Aorta (tissue), 5 donors: ENCODE data around the gene PPIL6. TPM values are rescaled to one million over a fixed set of nuclear protein-coding genes. Genes with fewer than 3 reads are reported as not detected.
"Not testable (repeated sequence)": the region's sequence is repeated elsewhere in the genome, so short reads cannot be mapped to it uniquely, and the experiment has no call there.

ENCODE experiments used
- ATAC-seq: fragments of 200-7000 bp; cut with Tn5 transposase; one replicate; pipeline ENCODE4 v1.9.1; 2022; ENCODE audit warnings: moderate library complexity; ENCODE audit not compliant: low FRiP score
- DNase-seq, 2 donors: peaks; one replicate each; pipeline ENCODE4 v3.0.0-alpha.2; 2020
- H3K27ac ChIP-seq, 2 donors: one replicate each; pipeline ENCODE4 v1.5.1; 2013; ENCODE audit warnings: low read length in 2 of 2, mild to moderate bottlenecking in 2 of 2, moderate library complexity in 2 of 2, control low read depth in 1 of 2, inconsistent platforms in 1 of 2, low read depth in 1 of 2
- H3K27me3 ChIP-seq, 2 donors: one replicate each; pipeline ENCODE4 v1.6.1; 2013; ENCODE audit warnings: control low read depth in 1 of 2, low read length in 1 of 2, mild to moderate bottlenecking in 1 of 2, moderate library complexity in 1 of 2; ENCODE audit not compliant: insufficient read depth in 2 of 2, control insufficient read depth in 1 of 2
- H3K36me3 ChIP-seq, 2 donors: one replicate each; pipeline ENCODE4 v1.6.1; 2013; ENCODE audit warnings: control low read depth in 1 of 2, low read length in 1 of 2, mild to moderate bottlenecking in 1 of 2; ENCODE audit not compliant: insufficient read depth in 2 of 2, control insufficient read depth in 1 of 2
- H3K4me1 ChIP-seq, 2 donors: one replicate each; pipeline ENCODE4 v1.6.1; 2013; ENCODE audit warnings: low read length in 2 of 2, control low read depth in 1 of 2, mild to moderate bottlenecking in 1 of 2, moderate library complexity in 1 of 2; ENCODE audit not compliant: insufficient read depth in 2 of 2, control insufficient read depth in 1 of 2
- H3K4me3 ChIP-seq, 2 donors: one replicate each; pipeline ENCODE4 v1.5.1; 2013; ENCODE audit warnings: low read length in 2 of 2, control low read depth in 1 of 2, mild to moderate bottlenecking in 1 of 2
- H3K9me3 ChIP-seq: one replicate; pipeline ENCODE4 v1.6.1; 2013; ENCODE audit warnings: mild to moderate bottlenecking, low read length; ENCODE audit not compliant: control insufficient read depth
- WGBS, 2 donors: extraction: QIAGEN DNeasy Blood & Tissue Kit; methylation state at CpG; one replicate each; pipeline ENCODE4 v1.1.7; 2013; 5-methylcytosine and 5-hydroxymethylcytosine counted together
- intact Hi-C, 2 donors: fragments of 100-400 bp; cut with DNase I; formaldehyde crosslinking; loops; one replicate each; pipeline versions ENCODE4 v1.14.2 to v1.15.0; 2022
- polyA plus RNA-seq, 2 donors: library from polyadenylated mRNA; stranded (reverse); fragments of 200-250 nt; gene quantifications; one replicate each; pipeline ENCODE4 v1.2.3, GENCODE V29; 2013
- total RNA-seq, 2 donors: library from RNA; stranded (reverse); fragmentation: NEBNext Ultra II Directional; extraction: Animal tissue kit (Norgen Biotek cat#: 25700); gene quantifications; one replicate each; pipeline ENCODE4 v1.2.1, GENCODE V29; 2021
- donor health status: healthy with polysubstance abuse.
- donor health status: Bipolar disorder and iron deficiency.
- donor health status: DM: no; HTN: no; CAD: no.
- donor health status: DM: no; HTN: no; CAD: no.
- donor health status: DM: yes; HTN: yes; CAD: no.

The PPIL6 gene
- total and polyA plus RNA-seq, 4 donors: 1.0 to 2.7 (median 1.6) TPM

DNA sequence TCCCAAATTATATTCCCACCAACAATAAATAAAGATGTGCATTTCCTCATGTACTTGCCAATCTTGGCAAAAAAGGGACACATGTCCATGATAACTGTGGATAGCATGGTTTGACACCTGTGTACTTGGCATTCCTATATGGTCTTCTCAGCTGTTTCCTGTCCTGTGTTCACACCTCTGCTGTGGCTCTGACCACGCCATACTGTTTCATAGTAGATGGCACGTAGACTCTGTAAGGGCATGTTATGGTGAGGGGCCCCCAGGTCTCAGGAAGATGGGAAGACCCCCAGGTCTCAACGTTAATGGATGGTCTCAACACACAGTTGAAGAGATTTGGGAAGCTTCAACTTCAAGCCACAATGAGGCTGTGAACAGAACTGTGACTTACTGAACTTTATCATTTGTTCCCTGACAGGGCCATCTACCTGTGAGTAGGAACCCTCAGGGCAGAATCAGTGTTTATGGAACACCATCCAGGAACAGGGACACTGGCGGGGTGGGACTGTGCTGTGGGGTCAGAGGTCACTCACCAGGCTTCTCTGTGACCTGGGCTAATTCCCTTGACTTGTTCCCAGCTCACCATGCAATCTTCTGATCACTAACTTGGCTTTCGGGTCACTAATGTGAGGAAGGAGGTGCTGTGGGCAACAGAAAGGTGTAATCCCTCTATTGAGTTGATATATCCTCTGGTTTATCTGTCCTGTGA is 30.8 kb upstream of the PPIL6 start:
- Histone ChIP-seq H3K27ac (no peak overlapping the region), H3K9me3 (no peaks in the 10 kb centered on the region), H3K36me3 (peaks cover 3 to 6% of the 10 kb centered on the region in 2 donors), H3K4me3 (no peak overlapping the region), H3K27me3 (no peaks in the 10 kb centered on the region), H3K4me1 (no peaks in the 10 kb centered on the region)
- ATAC-seq (no peak), DNase-seq (no peak)
- intact Hi-C loops: no loop called here
- whole genome bisulfite sequencing, 2 donors: 94% methylated on average over 5 of the region's 5 CpGs

DNA sequence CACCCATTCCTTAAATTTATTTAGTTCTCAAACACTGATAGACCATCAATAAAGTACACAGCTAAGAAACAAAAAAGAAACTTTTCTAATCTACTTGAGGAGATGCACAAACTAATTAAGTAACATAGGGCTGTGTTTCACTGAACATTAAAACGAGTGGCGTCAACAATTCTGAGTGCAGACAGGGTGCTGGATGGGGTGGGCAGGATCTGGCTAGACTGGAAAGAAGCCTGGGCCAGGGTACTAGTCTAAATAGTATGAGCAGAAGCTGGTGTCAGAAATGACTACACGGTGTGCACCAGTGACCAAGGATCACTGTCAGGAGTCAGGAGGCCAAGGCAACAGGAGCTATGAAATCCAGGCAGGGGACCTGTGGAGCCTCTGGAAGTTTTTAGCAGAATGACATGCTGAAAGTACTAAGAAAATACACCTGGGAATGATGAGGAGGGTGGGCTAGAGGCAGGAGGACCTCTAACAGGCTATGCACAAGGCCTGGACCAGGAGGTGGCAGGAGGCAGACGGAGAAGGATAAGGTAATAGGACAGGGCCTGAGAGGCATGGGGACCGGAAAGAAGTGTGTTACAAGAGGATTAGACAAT is 29.3 kb upstream of the PPIL6 start:
- no peaks in the 10 kb centered on the region for H3K4me1 ChIP-seq
- no peak for DNase-seq
- no peaks in the 10 kb centered on the region for H3K27me3 ChIP-seq
- H3K4me3 ChIP-seq: no peak overlapping the region
- H3K27ac ChIP-seq: no peak overlapping the region
- 87 to 91% methylated on average over 5 of the region's 5 CpGs for WGBS, 2 donors
- no peaks in the 10 kb centered on the region for H3K9me3 ChIP-seq
- intact Hi-C loops: no loop called here
- no peak for ATAC-seq
- peaks cover 0 to 12% of the 10 kb centered on the region in 2 donors for H3K36me3 ChIP-seq

DNA sequence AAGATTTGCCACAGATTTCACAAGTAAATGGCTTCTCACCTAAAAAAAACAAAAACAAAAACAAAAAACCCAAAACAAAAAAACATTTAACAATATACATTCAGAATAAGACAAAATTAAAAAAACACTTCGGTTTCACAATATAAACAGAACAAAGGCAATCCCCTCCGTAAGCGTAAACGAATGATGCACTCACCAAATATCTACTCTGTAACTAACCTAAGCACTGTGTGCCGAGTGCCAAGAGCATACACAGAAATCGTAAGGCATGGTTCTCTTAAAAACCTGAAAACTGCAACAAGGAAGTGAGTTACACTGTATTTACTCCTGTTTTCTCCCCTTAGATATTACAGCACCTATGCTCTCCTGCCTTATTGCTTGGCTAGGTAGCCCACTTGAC is 27.3 kb upstream of the PPIL6 start:
- Histone ChIP-seq H3K36me3 (peaks cover 0 to 12% of the 10 kb centered on the region in 2 donors), H3K27me3 (no peaks in the 10 kb centered on the region), H3K9me3 (no peaks in the 10 kb centered on the region), H3K4me3 (no peak overlapping the region), H3K27ac (no peak overlapping the region), H3K4me1 (no peaks in the 10 kb centered on the region)
- WGBS, 2 donors: 93 to 94% methylated on average over 6 of the region's 6 CpGs
- intact Hi-C loops: no loop called here
- ATAC-seq (no peak), DNase-seq (no peak)

DNA sequence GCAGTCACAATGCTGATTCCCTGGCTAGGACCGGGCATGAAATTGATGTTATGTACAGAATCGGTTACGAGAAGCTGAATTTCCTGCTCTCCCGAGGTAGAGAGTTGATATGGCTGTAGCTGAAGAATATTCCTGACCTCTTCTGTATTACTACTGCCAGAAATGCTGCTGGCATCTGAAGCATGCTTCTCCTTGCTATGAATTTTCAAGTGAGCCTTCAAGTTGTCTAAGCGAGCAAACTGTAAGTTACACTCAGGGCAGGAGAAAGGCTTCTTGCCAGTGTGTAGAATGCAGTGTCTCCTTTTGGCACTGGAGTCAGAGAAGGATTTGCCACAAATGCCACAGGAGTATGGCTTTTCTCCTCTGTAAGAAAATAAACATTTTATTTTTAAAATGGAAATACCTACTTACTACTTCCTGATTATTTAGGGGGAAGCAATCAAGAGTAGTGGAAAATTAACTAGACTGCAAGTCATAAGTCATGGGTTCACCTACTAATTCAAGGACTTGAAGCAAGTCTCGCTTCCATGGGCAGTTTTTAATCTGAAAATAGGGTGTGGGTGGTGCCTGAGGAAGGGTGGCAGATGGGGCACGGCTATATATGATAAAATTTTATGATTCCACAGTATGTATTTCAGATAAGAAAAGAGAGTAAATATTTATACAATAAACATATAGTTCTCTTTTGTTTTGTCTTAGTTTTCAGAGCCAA is 25.9 kb upstream of the PPIL6 start:
- H3K4me3 ChIP-seq: no peak overlapping the region
- peaks cover 0 to 12% of the 10 kb centered on the region in 2 donors for H3K36me3 ChIP-seq
- ATAC-seq (no peak), DNase-seq (no peak)
- no peaks in the 10 kb centered on the region for H3K9me3 ChIP-seq
- intact Hi-C loops: no loop called here
- whole genome bisulfite sequencing, 2 donors: 74 to 79% methylated on average over 7 of the region's 7 CpGs
- H3K27ac ChIP-seq: no peak overlapping the region
- no peaks in the 10 kb centered on the region for H3K27me3 ChIP-seq
- no peaks in the 10 kb centered on the region for H3K4me1 ChIP-seq

DNA sequence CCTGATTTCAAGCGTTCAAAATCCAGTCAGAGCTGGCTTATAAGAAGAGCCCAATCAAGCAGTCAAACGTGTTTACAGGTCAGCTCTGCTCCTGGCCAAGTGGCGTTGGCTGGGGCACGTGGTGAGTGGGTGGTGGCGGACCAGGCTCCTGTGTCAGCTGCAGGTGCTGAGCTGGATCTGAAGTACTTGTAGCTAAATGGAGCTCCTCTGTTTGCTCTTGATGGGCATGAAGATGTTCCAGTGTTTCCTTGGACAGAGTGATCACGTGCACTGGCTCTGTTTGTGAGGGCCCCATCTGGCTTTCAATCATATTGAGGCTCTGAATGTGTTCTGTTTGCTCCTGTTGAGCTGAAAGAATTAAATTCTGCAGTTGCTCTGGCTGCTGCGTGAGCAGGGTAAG is 25.3 kb upstream of the PPIL6 start:
- Histone ChIP-seq H3K36me3 (peaks cover 0 to 10% of the 10 kb centered on the region in 2 donors), H3K27ac (no peak overlapping the region), H3K9me3 (no peaks in the 10 kb centered on the region), H3K4me3 (no peak overlapping the region), H3K27me3 (no peaks in the 10 kb centered on the region), H3K4me1 (no peaks in the 10 kb centered on the region)
- 85 to 90% methylated on average over 7 of the region's 7 CpGs for WGBS, 2 donors
- intact Hi-C loops: no loop called here
- DNase-seq (no peak), ATAC-seq (no peak)

DNA sequence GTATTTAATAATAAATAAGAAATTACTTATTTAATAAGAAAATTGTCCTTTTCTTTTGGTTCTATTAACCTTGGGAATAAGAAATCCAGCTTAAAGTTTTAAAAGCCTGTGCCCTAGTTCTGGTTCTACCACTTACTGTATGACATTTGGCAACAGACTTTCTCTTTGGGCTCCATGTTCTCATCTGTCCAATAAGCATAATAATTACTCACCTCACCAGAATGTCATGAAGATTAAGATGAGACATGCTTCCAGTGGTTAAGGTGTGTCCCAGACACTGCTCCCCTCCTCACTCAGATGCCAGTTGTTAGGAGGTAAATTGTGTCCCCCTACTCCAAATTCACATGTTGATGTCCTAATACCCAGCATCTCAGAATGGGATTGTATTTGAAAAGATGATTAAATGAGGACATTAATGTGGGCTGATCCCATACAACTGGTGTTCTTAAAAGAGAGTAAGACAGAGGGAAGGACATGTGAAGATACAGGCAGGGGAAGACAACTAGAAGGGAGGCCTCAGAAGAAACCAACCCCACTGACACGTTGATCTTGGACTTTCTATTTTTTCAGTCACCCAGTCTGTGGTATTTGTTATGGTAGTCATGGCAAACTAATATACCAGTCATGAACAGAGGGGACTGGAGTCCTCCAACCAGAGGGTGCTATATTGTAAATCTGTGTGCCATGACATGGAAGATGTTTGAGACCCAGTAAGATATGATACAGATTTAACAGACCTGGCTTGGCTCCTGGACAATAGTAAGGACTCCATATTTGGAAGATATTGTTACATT is 21.5 kb upstream of the PPIL6 start:
- H3K9me3 ChIP-seq: no peaks in the 10 kb centered on the region
- WGBS, 2 donors: 75% methylated on average over 1 of the region's 1 CpG
- no peak overlapping the region for H3K4me3 ChIP-seq
- no peak overlapping the region for H3K27ac ChIP-seq
- no peaks in the 10 kb centered on the region for H3K27me3 ChIP-seq
- H3K4me1 ChIP-seq: no peaks in the 10 kb centered on the region
- DNase-seq (no peak), ATAC-seq (no peak)
- peaks cover 0 to 10% of the 10 kb centered on the region in 2 donors for H3K36me3 ChIP-seq
- intact Hi-C loops: no loop called here

DNA sequence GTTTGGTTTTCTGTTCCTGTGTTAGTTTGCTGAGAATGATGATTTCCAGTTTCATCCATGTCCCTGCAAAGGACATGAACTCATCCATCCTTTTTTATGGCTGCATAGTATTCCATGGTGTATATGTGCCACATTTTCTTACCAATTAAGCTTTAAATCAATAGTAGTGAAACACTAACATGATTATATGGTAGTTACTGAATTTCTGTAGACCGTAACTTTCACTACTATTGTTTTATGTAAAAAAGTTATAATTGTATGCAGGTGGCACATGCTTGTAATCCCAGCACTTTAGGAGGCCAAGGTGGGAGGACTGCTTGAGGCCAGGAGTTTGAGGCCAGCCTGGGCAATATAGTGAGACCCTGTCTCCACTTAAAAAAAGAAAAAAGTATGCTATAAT is 20.8 kb upstream of the PPIL6 start:
- 100% methylated on average over 1 of the region's 1 CpG for WGBS, 2 donors
- H3K27ac ChIP-seq, DNase-seq, ATAC-seq, H3K27me3 ChIP-seq, H3K9me3 ChIP-seq, intact Hi-C loops, H3K4me1 ChIP-seq, H3K4me3 ChIP-seq, H3K36me3 ChIP-seq: not testable (repeated sequence)

DNA sequence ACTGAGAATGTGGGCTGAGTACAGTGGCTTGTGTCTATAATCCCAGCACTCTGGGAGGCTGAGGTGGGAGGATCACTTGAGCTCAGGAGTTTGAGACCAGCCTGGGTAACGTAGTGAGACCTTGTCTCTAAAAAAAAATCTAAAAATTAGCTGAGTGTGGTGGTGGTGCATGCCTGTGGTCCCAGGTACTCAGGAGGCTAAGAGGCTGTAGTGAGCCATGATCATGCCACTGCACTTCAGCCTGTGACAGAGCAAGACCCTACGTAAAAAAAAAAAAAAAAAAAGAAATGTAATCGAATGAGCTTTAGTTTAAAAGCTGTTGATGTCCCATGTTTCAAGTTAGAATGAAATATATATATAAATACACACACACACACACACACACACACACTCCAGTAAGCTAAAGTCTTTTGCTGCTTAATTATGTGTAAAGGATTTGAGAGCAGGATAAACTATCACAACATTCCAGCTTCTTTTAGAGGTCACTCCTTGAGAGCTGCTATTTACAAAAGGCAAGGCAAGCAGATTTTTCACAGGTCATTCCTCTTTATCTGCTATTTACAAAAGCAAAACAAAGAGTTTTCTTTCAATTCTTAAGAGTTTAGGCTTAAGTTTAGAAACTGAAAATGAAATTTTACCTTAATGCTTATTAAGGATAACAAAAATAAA is 19.9 kb upstream of the PPIL6 start:
- H3K27me3 ChIP-seq: no peaks in the 10 kb centered on the region
- H3K36me3 ChIP-seq: peaks cover 0 to 2% of the 10 kb centered on the region in 2 donors
- H3K27ac ChIP-seq: no peak overlapping the region
- WGBS, 2 donors: 82 to 94% methylated on average over 3 of the region's 3 CpGs
- no peak overlapping the region for H3K4me3 ChIP-seq
- intact Hi-C loops: no loop called here
- no peak for DNase-seq
- ATAC-seq: no peak
- no peaks in the 10 kb centered on the region for H3K4me1 ChIP-seq
- H3K9me3 ChIP-seq: no peaks in the 10 kb centered on the region
